Activated T-helper 1 cell treated with anti-CD3 and anti-CD28 coated beads, Interleukin-2, amount 50 U/mL, for 16 hours (primary cell): ENCODE results near the gene MFSD11.
"Not testable (repeated sequence)": the region's sequence is repeated elsewhere in the genome, so short reads cannot be mapped to it uniquely, and the experiment has no call there.

ENCODE experiments used
- DNase-seq, 2 donors: peaks; one replicate each; pipeline ENCODE4 v3.0.0-alpha.2; 2020; ENCODE audit warnings: low read depth in 1 of 2, low spot score in 1 of 2

MFSD11 gene

DNA sequence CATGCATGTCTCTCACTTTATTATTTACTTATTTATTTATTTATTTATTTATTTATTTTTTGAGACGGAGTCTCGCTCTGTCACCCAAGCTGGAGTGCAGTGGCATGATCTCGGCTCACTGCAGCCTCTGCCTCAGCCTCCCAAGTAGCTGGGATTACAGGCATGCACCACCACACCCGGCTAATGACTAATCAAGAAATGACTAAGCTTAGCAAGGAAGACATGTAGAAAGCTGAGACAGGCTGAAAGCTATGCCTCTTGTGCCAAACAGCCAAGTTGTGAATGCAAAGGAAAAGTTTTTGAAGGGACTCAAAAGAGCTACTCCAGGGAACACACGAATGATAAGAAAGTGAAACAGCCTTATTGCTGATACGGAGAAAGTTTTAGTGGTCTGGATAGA, 7.9 kb downstream of the MFSD11 start:
- not testable (repeated sequence) for DNase-seq

GRCh38 chr17:76747716-76748363, 9.9 kb downstream of the MFSD11 start:
- no peak for DNase-seq

GRCh38 chr17:76748657-76749056, 10.7 kb downstream of the MFSD11 start:
- DNase-seq = no peak

DNA sequence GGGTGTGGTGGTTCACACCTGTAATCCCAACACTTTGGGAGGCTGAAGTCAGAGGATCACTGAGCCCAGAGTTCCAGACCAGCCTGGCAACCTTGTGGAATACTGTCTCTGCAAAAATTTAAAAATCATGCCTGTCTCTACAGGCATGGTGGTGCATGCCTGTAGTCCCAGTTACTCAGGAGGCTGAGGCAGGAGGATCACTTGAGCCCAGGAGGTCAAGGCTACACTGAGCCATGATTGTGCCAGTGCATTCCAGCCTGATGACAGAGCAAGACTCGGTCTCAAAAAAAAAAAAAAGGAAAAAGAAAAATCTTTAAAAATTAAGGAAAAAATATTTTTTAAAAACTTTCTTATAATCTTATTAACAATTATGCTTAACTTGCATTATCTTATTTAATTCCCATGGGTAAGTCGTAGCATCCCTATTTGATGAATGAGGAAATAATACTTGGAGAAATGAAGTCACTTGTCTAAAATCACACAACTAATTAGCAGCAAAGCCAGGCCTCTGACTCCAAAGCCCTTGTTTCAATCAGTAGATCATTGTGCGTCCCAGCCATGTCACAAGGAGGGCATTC, 13.6 kb downstream of the MFSD11 start:
- DNase-seq = no peak

DNA sequence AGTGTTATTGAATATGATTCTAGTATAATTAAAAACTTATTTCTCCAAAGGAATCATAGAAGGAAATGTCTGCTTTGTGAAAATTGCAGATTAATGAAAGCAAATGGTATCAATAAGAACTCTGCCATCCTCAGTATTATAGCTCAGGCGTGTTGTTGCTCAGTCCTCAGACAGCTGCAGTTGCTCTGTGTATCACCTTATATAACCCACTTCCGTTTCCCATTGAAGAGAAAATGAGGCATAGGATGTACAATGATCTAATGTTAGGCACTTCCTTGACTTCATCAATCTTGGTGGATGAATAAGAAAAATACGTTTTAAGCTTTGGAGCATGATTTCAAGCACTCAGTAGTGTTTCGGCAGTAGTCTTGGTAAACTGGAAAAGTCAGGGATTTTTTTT, 14.1 kb downstream of the MFSD11 start:
- no peak for DNase-seq

- DNase-seq = no peak
These were observed 15.4 kb downstream of the MFSD11 start for GRCh38 chr17:76753061-76753961.

DNA sequence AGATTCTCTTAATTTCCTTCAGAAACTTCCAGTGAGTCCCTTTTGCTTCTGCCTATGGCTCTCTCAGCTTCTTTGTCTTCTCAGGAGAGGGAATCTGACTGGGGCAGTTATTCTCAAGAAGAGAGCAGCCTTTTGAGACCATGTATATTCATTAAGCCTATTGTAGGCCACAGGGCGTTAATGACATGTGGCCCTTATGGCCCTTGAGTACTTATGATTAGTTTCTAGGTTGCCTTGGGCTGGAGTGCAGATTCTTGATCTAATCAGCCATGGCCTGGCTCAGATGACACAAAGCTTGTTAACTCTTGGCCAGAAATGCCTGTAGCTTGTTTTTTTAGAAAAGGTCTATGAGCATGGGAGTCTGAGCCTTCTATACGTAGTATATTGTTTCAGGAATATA, 17.4 kb downstream of the MFSD11 start:
- DNase-seq = no peak

DNA sequence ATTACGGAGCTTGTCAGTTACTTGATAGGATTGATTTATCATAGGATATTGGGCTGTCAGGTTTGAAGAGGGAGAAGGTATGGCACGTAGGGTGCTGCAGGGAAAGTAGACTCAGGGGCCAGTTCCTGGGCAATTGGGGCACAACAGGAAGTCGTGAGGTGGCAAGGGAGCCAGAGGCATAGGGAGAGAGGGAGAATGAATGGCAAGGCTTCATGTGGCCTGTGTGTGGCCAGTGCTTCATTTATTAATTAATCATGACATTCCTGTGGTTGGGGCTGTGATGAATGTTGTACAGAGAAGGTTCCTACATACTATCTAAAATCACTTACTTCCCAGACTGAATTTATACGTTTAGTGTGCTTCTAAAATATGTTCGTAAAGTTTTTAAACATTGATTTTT, 19.3 kb downstream of the MFSD11 start:
- no peak for DNase-seq

GRCh38 chr17:76758570-76758969, 20.7 kb downstream of the MFSD11 start:
- no peak for DNase-seq

GRCh38 chr17:76772842-76773525, 35.1 kb downstream of the MFSD11 start:
- DNase-seq = peak; percentile 9 to 22

- no peak for DNase-seq
These were observed 37.2 kb downstream of the MFSD11 start for GRCh38 chr17:76775021-76775600.

DNA sequence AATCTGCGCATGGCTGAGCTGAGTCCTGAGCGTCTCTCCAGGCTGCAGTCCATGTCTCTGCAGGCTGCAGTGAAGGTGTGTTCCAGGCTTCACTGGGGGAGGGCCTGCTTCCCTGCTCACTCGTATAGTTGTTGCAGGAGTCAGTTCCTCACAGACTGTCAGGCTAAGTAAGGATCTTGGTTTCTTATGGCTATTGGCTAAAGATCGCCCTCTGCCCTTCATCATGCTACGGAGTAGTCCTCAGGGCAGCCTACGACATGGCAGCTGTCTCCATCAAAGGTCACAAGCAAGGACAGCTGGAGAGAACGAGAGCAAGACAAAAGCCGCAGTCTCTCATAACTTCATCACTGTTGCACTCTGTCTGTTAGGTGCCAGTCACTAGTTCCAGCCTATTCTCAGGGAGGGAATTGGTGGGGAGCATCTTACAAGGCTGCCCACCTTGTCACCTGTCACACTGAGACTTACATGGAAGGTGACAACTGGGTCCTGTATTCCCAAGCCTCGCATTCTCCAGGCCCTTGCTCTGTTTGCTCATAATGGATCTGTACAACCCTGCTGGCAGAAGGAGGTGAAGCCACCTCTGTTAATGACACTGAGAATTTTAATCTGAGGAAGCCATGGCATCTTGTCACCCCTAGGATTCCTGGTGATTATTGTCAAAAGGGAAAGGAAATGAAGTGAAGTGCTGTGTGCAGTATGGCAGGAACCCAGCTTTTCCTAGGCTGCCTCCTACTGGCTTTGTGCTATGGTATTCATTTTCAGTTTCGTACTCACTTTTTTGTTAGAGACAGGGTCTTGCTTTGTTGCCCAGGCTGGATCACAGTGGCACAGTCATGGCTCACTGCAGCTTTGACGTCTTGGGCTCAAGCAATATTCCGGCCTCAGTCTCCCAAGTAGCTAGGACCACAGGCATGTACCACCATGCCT, 43.4 kb downstream of the MFSD11 start:
- DNase-seq = no peak

DNA sequence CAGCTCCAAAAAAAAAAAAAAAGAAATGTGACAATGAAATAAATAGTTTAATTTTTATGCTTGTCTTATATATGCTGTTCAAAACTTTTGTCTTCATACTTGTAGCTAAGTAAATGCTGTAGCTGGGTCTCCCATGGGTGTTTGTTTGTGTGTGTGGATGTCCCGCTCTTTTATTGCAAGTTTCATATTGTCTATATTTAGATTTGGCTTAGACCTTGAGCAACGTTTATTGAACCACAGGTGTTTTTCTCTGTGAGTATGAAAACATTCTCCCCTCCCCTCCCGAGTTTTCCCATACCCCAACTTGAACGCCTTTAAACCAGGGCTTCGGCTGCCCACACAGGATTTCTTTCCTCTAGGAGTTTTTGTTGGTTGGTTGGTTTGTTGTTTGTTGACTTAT, 45.2 kb downstream of the MFSD11 start:
- no peak for DNase-seq

DNA sequence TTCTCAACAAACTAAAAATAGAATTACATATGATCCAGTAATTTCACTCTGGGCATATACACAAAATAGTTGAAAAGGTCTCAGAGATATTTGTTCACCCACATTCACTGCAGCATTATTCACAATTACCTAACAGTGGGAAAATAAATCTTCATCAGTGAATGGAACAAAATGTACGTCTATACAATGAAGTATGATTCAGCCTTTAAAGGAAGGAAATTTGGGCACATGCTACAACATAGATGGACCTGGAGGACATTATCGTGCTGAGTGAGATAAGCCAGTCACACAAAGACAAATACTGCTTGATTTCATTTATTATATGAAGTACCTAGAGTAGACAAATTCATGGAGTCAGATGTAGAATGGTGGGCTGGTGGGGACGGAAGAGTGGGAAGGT, 47.0 kb downstream of the MFSD11 start:
- no peak for DNase-seq

GRCh38 chr17:76787866-76788265, 49.9 kb downstream of the MFSD11 start:
- not testable (repeated sequence) for DNase-seq

GRCh38 chr17:76789235-76789788, 51.4 kb downstream of the MFSD11 start:
- DNase-seq = no peak

DNA sequence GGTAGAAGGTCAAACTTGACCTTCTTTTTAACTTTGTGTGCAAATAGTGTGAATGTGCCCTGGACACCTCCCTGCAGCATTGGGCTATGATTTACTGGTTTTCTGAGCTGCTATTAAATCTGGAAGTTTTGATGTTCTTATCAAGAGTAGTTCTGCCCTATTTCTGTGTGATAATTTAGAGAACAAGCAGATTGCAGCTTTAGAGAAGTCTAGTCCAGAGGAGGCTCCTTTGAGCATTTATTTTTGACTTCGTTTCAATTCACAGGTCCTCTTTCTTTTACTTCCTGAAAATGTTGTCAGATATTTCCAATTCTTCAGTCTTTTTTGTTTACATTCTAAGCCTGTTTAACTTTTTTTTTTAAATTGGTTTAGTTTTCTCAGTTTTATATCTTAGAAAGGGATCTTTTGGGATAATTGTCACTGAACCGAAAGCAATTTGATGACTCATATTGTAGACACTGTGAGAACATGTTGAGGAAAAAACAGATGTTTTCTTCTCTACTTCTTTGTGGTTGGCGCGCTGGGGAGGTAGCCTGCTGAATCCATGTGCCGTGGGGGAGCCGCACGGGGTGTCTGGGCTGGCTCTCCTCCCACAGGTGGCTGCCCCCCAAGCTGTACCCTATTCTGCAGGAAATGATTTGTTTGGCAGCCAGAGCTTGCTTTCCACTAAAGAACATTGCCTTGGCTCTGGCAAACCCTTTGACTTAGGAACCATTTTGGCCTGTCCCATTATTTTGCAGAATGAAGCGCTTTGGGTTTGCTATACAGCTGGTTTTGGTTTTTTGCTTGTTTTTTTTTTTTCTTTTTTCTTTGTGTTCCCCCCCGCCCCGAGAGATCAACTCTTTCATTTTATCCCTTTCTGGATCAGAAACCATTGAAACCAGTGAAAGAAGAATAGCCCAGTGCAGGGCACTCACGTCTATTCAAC, 53.4 kb downstream of the MFSD11 start:
- DNase-seq = no peak

DNA sequence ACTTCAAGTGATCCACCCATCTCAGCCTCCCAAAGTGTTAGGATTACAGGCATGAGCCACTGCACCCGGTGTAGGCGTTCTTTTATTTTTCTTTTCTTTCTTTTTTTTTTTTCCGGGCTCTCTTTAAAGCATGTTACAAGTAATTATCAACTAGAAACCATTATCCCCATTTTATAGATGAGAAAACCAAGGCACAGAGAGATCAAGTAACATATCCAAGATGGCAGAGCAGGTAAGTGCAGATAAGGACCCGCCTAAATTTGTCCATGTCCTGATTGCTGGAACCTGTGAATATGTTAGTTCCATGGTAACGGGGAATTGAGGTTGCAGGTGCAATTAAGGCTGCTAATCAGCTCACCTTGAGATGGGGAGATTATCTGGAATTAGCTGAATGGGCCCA, 54.4 kb downstream of the MFSD11 start:
- DNase-seq = no peak

DNA sequence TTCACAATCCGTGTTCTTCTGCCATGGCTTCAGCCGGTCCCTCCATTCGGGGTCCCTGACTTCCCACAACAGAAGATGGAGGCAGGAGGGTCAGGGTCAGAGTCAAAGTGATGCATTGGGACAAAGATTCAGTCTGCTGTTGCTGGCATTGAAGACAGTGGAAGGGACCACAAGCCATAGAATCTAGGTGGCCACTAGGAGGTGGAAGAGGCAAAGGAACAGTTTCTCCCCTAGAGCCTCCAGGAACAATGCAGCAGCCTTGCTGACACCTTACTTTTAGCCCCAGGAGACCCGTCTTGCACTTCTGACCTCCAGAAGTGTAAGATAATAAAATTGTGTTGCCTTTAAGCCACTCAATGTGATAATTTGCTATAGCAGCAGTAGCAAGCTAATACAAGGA, 55.9 kb downstream of the MFSD11 start:
- no peak for DNase-seq
